ENCODE results near the gene TP53I13.
A peak's percentile ranks its signal among the peaks of the same experiment; 100 is the strongest.

The TP53I13 gene

GRCh38 chr17:29568331-29569244 lies at the start of gene TP53I13:
TSS of gene TP53I13 (plus strand) at chr17:29568701. CDS start at chr17:29568759, 58 bp downstream.
- H3K36me3 Mint-ChIP-seq (ENCODE audit: low read depth) = peaks cover 7% of the 10 kb centered on the region
- H3K9me3 Mint-ChIP-seq = no peaks in the 10 kb centered on the region
- H3K27me3 Mint-ChIP-seq (ENCODE audit: low read depth, poor library complexity) = peaks cover 54% of the 10 kb centered on the region
- no peak within 1 kb of the TSS for H3K27ac Mint-ChIP-seq
- peaks cover 31% of the 10 kb centered on the region for H3K4me1 Mint-ChIP-seq
- peak within 1 kb of the TSS; percentile 93 for H3K4me3 Mint-ChIP-seq
- peak; percentile 91 for DNase-seq
- no peak for TF ChIP-seq CTCF (IDR thresholded peaks at IDR 0.05)

GRCh38 chr17:29524692-29525091 lies 43.8 kb upstream of the TP53I13 start:
- TF ChIP-seq CTCF (IDR thresholded peaks at IDR 0.05) = no peak
- Mint-ChIP-seq H3K27me3 (ENCODE audit: low read depth, poor library complexity) (no peaks in the 10 kb centered on the region), H3K4me1 (no peaks in the 10 kb centered on the region), H3K27ac (peak overlapping the region; percentile 65), H3K4me3 (no peak overlapping the region), H3K36me3 (ENCODE audit: low read depth) (peaks cover 66% of the 10 kb centered on the region), H3K9me3 (no peaks in the 10 kb centered on the region)
- DNase-seq = no peak

GRCh38 chr17:29526322-29526721 lies 42.2 kb upstream of the TP53I13 start:
- Mint-ChIP-seq H3K9me3 (no peaks in the 10 kb centered on the region), H3K27me3 (ENCODE audit: low read depth, poor library complexity) (no peaks in the 10 kb centered on the region), H3K4me1 (no peaks in the 10 kb centered on the region), H3K36me3 (ENCODE audit: low read depth) (peaks cover 69% of the 10 kb centered on the region), H3K27ac (no peak overlapping the region), H3K4me3 (no peak overlapping the region)
- no peak for DNase-seq
- no peak for TF ChIP-seq CTCF (IDR thresholded peaks at IDR 0.05)

- no peaks in the 10 kb centered on the region for H3K27me3 Mint-ChIP-seq (ENCODE audit: low read depth, poor library complexity)
- peaks cover 13% of the 10 kb centered on the region for H3K9me3 Mint-ChIP-seq
Measured at GRCh38 chr17:29533976-29534375, 34.5 kb upstream of the TP53I13 start.

GRCh38 chr17:29544066-29544465 lies 24.4 kb upstream of the TP53I13 start:
- Mint-ChIP-seq H3K27me3 (ENCODE audit: low read depth, poor library complexity) (peaks cover 3% of the 10 kb centered on the region), H3K27ac (no peak overlapping the region), H3K4me3 (no peak overlapping the region), H3K36me3 (ENCODE audit: low read depth) (peaks cover 51% of the 10 kb centered on the region), H3K9me3 (no peaks in the 10 kb centered on the region), H3K4me1 (no peaks in the 10 kb centered on the region)
- no peak for DNase-seq
- no peak for TF ChIP-seq CTCF (IDR thresholded peaks at IDR 0.05)

More at GRCh38 chr17:29533976-29534375, 34.5 kb upstream of the TP53I13 start:
- H3K4me1 Mint-ChIP-seq = no peaks in the 10 kb centered on the region
- TF ChIP-seq CTCF (IDR thresholded peaks at IDR 0.05) = no peak
- no peak overlapping the region for H3K4me3 Mint-ChIP-seq
- DNase-seq = no peak
- peaks cover 74% of the 10 kb centered on the region for H3K36me3 Mint-ChIP-seq (ENCODE audit: low read depth)
- H3K27ac Mint-ChIP-seq = no peak overlapping the region

- Mint-ChIP-seq H3K27ac (no peak overlapping the region), H3K27me3 (ENCODE audit: low read depth, poor library complexity) (no peaks in the 10 kb centered on the region), H3K4me3 (no peak overlapping the region), H3K9me3 (no peaks in the 10 kb centered on the region), H3K36me3 (ENCODE audit: low read depth) (peaks cover 37% of the 10 kb centered on the region), H3K4me1 (no peaks in the 10 kb centered on the region)
- DNase-seq = no peak
- no peak for TF ChIP-seq CTCF (IDR thresholded peaks at IDR 0.05)
Measured at GRCh38 chr17:29546085-29546484, 22.4 kb upstream of the TP53I13 start.
